Measurements from ENCODE around the gene ZNF563.

DNA sequence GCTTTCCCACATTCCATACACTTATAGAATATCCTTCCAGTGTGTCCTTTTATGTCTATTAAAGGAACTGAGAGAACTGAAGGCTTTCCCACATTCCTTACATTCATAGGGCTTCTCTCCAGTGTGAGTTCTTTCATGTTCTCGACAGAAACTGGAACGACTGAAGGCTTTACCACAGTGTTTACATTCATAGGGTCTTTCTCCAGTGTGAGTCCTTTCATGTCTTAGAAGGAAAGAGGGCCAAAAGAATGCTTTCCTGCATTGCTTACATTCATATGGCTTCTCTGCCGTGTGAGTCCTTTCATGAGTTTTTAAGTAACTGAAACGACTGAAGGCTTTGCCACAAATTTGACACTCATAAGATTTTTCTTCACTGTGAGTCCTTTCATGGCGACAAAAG is 61.0 kb downstream of the ZNF563 start:
- TF ChIP-seq, protein P1, sequence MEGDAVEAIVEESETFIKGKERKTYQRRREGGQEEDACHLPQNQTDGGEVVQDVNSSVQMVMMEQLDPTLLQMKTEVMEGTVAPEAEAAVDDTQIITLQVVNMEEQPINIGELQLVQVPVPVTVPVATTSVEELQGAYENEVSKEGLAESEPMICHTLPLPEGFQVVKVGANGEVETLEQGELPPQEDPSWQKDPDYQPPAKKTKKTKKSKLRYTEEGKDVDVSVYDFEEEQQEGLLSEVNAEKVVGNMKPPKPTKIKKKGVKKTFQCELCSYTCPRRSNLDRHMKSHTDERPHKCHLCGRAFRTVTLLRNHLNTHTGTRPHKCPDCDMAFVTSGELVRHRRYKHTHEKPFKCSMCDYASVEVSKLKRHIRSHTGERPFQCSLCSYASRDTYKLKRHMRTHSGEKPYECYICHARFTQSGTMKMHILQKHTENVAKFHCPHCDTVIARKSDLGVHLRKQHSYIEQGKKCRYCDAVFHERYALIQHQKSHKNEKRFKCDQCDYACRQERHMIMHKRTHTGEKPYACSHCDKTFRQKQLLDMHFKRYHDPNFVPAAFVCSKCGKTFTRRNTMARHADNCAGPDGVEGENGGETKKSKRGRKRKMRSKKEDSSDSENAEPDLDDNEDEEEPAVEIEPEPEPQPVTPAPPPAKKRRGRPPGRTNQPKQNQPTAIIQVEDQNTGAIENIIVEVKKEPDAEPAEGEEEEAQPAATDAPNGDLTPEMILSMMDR (IDR thresholded peaks at IDR 0.05; ENCODE audit: low read length), result no peak
- no peak for TF ChIP-seq EZH2 (optimal IDR thresholded peaks at IDR 0.05; ENCODE audit: low read depth, low read length)
